CD4-positive, alpha-beta T cell (primary cell): ENCODE results near the gene NXPH1. TPM values are rescaled to one million over a fixed set of nuclear protein-coding genes. Genes with fewer than 3 reads are reported as not detected.

Experiments used
- ATAC-seq: fragments of 200-7000 bp; cut with Tn5 transposase; one replicate; pipeline ENCODE4 v1.10.0; 2022; ENCODE audit warnings: mild to moderate bottlenecking; ENCODE audit not compliant: poor library complexity
- CTCF ChIA-PET: fragments of 350-600 bp; sonication (Branson Sonifier 250); formaldehyde crosslinking; loops from one replicate; lab custom pipeline; 2021; ENCODE audit warnings: antibody characterized with exemption, inconsistent platforms; lab: Charles Lee
- POLR2A ChIA-PET: fragments of 350-600 bp; sonication (Branson Sonifier 250); formaldehyde crosslinking; loops from one replicate; lab custom pipeline; 2021; ENCODE audit warnings: antibody characterized with exemption, inconsistent platforms; lab: Charles Lee
- DNase-seq, 14 experiments: peaks; one replicate each; pipeline ENCODE4 v3.0.0-alpha.2; 2013 to 2020; ENCODE audit warnings: mixed read lengths in 2 of 14
- H3K27ac ChIP-seq, 2 donors: one replicate each; pipeline versions ENCODE4 v1.5.1 to v1.7.0; 2013; ENCODE audit warnings: low read length in 2 of 2, low read depth in 1 of 2, mild to moderate bottlenecking in 1 of 2
- H3K27me3 ChIP-seq, 2 experiments: 1 replicate in 1 of 2; 2 replicates in 1 of 2; pipeline versions ENCODE4 v1.6.1 to v1.7.0; 2013; ENCODE audit warnings: low read length in 2 of 2, control low read depth in 1 of 2, mild to moderate bottlenecking in 1 of 2, moderate library complexity in 1 of 2; ENCODE audit not compliant: insufficient read depth in 2 of 2, control insufficient read depth in 1 of 2
- H3K36me3 ChIP-seq: one replicate; pipeline ENCODE4 v1.6.1; 2013; ENCODE audit warnings: low read length, control low read depth; ENCODE audit not compliant: insufficient read depth
- H3K4me1 ChIP-seq: one replicate; pipeline ENCODE4 v1.6.1; 2013; ENCODE audit warnings: low read length, control low read depth; ENCODE audit not compliant: insufficient read depth
- H3K4me3 ChIP-seq: one replicate; pipeline ENCODE4 v1.5.1; 2013; ENCODE audit warnings: mild to moderate bottlenecking, low read length, moderate library complexity
- H3K9me3 ChIP-seq, 2 experiments: 1 replicate in 1 of 2; 2 replicates in 1 of 2; pipeline versions ENCODE4 v1.6.1 to v1.7.0; 2013; ENCODE audit warnings: low read length in 2 of 2, mild to moderate bottlenecking in 2 of 2, control low read depth in 1 of 2, moderate library complexity in 1 of 2; ENCODE audit not compliant: control insufficient read depth in 1 of 2, insufficient read depth in 1 of 2
- H3K27ac Mint-ChIP-seq: one replicate; pipeline ENCODE4 v1.8.0; 2020; ENCODE audit warnings: mixed read lengths
- H3K27me3 Mint-ChIP-seq: one replicate; pipeline ENCODE4 v1.8.0; 2021; ENCODE audit warnings: mixed read lengths
- H3K36me3 Mint-ChIP-seq: one replicate; pipeline ENCODE4 v1.8.0; 2021; ENCODE audit warnings: low read depth, mixed read lengths
- H3K4me1 Mint-ChIP-seq: one replicate; pipeline ENCODE4 v1.8.0; 2021; ENCODE audit warnings: low read depth, mixed read lengths
- H3K4me3 Mint-ChIP-seq: one replicate; pipeline ENCODE4 v1.8.0; 2020; ENCODE audit warnings: mild to moderate bottlenecking, mixed read lengths
- H3K9me3 Mint-ChIP-seq: one replicate; pipeline ENCODE4 v1.8.0; 2020; ENCODE audit warnings: mixed read lengths
- intact Hi-C, 2 experiments: fragments of 100-400 bp; cut with DNase I in 1 of 2; cut with micrococcal nuclease in 1 of 2; formaldehyde crosslinking; loops; one replicate each; pipeline versions ENCODE4 v1.15.1 to v1.9.0; 2023 to 2025; cut with DNase I, micrococcal nuclease
- total RNA-seq, 174 experiments: library from RNA in 2 of 174; stranded (reverse) in 2 of 174; gene quantifications; one replicate each; pipeline ENCODE4 v1.2.3 and lab custom pipeline; 2021 to 2026
- TF ChIP-seq, protein P1 (sequence below): fragments of 200-600 bp; IDR thresholded peaks from one replicate; pipeline ENCODE4 v1.8.0; 2022; ENCODE audit warnings: antibody characterized with exemption, mild to moderate bottlenecking

The NXPH1 gene
- total RNA-seq, 2 experiments from 2014 or later: not detected

- H3K4me3 ChIP-seq: no peak overlapping the region
- no peaks in the 10 kb centered on the region for H3K27me3 ChIP-seq
- no peaks in the 10 kb centered on the region for H3K9me3 ChIP-seq
- no peaks in the 10 kb centered on the region for H3K36me3 ChIP-seq
- H3K4me1 ChIP-seq: no peaks in the 10 kb centered on the region
- no peaks in the 10 kb centered on the region for H3K4me1 Mint-ChIP-seq
- TF ChIP-seq, protein P1, sequence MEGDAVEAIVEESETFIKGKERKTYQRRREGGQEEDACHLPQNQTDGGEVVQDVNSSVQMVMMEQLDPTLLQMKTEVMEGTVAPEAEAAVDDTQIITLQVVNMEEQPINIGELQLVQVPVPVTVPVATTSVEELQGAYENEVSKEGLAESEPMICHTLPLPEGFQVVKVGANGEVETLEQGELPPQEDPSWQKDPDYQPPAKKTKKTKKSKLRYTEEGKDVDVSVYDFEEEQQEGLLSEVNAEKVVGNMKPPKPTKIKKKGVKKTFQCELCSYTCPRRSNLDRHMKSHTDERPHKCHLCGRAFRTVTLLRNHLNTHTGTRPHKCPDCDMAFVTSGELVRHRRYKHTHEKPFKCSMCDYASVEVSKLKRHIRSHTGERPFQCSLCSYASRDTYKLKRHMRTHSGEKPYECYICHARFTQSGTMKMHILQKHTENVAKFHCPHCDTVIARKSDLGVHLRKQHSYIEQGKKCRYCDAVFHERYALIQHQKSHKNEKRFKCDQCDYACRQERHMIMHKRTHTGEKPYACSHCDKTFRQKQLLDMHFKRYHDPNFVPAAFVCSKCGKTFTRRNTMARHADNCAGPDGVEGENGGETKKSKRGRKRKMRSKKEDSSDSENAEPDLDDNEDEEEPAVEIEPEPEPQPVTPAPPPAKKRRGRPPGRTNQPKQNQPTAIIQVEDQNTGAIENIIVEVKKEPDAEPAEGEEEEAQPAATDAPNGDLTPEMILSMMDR: no peak
- ATAC-seq (no peak), DNase-seq (no peak)
- H3K4me3 Mint-ChIP-seq: no peak overlapping the region
- intact Hi-C loops: no loop called here
- no peaks in the 10 kb centered on the region for H3K36me3 Mint-ChIP-seq
- peaks cover 27% of the 10 kb centered on the region for H3K27me3 Mint-ChIP-seq
- no peak overlapping the region for H3K27ac Mint-ChIP-seq
- no peaks in the 10 kb centered on the region for H3K9me3 Mint-ChIP-seq
- no peak overlapping the region for H3K27ac ChIP-seq
- ChIA-PET CTCF (no interaction called here), POLR2A (no interaction called here)
These were observed 28.9 kb downstream of the NXPH1 start for GRCh38 chr7:8462309-8462708.

DNA sequence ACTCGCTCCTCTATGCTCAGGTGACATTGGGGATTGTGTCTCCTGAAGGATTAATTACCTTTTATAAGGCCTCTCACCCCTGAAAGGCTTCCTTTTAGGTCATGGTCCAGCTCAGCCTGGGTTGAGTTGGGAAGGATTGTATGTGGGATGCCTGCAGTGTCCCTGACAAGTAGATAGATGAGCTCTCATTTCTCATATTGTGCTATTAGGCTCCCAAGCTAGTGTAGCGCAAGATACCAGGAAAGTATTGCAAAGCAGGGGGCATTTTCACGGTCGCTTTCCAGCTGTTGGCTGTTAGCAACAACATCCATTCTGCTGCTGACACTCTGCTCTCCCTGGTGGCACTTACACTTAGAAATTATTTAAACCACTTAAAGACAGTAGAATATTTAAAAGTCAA lies 31.9 kb downstream of the NXPH1 start:
- DNase-seq: no peak
- intact Hi-C loops: no loop called here
- ATAC-seq: no peak
- CTCF ChIA-PET: no interaction called here
- POLR2A ChIA-PET: no interaction called here
- no peak overlapping the region for H3K4me3 ChIP-seq
- no peaks in the 10 kb centered on the region for H3K27me3 ChIP-seq
- H3K27ac ChIP-seq: no peak overlapping the region
- Mint-ChIP-seq H3K36me3 (no peaks in the 10 kb centered on the region), H3K27ac (no peak overlapping the region), H3K27me3 (peaks cover 10% of the 10 kb centered on the region), H3K9me3 (no peaks in the 10 kb centered on the region), H3K4me3 (no peak overlapping the region), H3K4me1 (no peaks in the 10 kb centered on the region)
- H3K9me3 ChIP-seq: no peaks in the 10 kb centered on the region
- H3K4me1 ChIP-seq: no peaks in the 10 kb centered on the region
- TF ChIP-seq, protein P1: no peak
- H3K36me3 ChIP-seq: no peaks in the 10 kb centered on the region

GRCh38 chr7:8480527-8480926 lies 47.1 kb downstream of the NXPH1 start:
- H3K9me3 ChIP-seq: peaks cover 3 to 12% of the 10 kb centered on the region in 2 experiments
- no peak for DNase-seq
- no peaks in the 10 kb centered on the region for H3K4me1 Mint-ChIP-seq
- H3K36me3 ChIP-seq: no peaks in the 10 kb centered on the region
- peaks cover 16% of the 10 kb centered on the region for H3K27me3 Mint-ChIP-seq
- peaks cover 0 to 2% of the 10 kb centered on the region in 2 experiments for H3K27me3 ChIP-seq
- ATAC-seq: no peak
- H3K4me3 ChIP-seq: no peak overlapping the region
- CTCF ChIA-PET: no interaction called here
- H3K36me3 Mint-ChIP-seq: no peaks in the 10 kb centered on the region
- H3K27ac Mint-ChIP-seq: no peak overlapping the region
- no peak overlapping the region for H3K4me3 Mint-ChIP-seq
- POLR2A ChIA-PET: no interaction called here
- intact Hi-C loops: no loop called here
- H3K9me3 Mint-ChIP-seq: peaks cover 2% of the 10 kb centered on the region
- TF ChIP-seq, protein P1: no peak
- no peak overlapping the region for H3K27ac ChIP-seq
- H3K4me1 ChIP-seq: no peaks in the 10 kb centered on the region
